ENCODE data around the gene PI4KA. TPM values are rescaled to one million over a fixed set of nuclear protein-coding genes. Genes with fewer than 3 reads are reported as not detected.
"Not testable (repeated sequence)": the region's sequence is repeated elsewhere in the genome, so short reads cannot be mapped to it uniquely, and the experiment has no call there.

The PI4KA gene
- total RNA-seq, 5 donors from 2014 or later (not counting 1 experiment from before 2014, with no cell fraction given), result 135 to 187 (median 143) TPM

DNA sequence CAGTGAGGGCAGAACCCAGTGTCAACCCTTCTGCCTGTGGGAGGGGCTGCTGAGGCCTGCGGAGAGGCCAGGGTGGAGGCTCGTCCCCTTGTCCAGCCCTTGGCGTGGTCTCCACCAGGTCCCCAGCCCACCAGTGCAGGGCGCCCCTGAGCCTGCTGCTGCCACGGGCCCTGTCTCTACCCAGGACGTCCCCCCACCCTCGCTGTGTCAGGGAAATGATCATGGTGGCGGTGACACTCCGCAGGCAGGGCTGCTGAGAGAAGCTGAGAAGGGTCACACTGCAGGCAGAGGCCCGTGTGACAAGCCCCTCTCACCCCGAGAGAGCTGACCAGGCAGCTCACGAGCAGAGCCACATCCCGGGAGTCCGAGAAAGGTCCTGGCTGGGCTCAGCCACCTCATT is 164.4 kb downstream of the PI4KA start:
- CTCF ChIA-PET; H3K9me3 Mint-ChIP-seq; H3K27ac ChIP-seq (ENCODE audit: low read length); H3K9me3 ChIP-seq; H3K4me3 Mint-ChIP-seq; POLR2A ChIA-PET; H3K36me3 Mint-ChIP-seq; H3K4me1 Mint-ChIP-seq; H3K4me3 ChIP-seq (ENCODE audit: control insufficient read depth in 1 of 2, extremely low read depth in 1 of 2, low read length in 1 of 2); H3K27me3 ChIP-seq (replicated peaks in 1 of 2; ENCODE audit: control insufficient read depth in 2 of 2, extremely low read depth in 1 of 2, insufficient read depth in 2 of 2, low read length in 1 of 2); H3K36me3 ChIP-seq (ENCODE audit: control insufficient read depth in 2 of 2, extremely low read depth in 1 of 2, insufficient read depth in 1 of 2, low read length in 1 of 2); H3K27ac Mint-ChIP-seq; H3K27me3 Mint-ChIP-seq; ATAC-seq (replicated peaks in 1 of 4); DNase-seq; H3K4me1 ChIP-seq (ENCODE audit: control insufficient read depth in 1 of 2, extremely low read depth in 1 of 2, insufficient read depth in 2 of 2, low read length in 2 of 2): not testable (repeated sequence)
- no CpG with 5 or more reads among the region's 14 CpGs for WGBS (ENCODE audit: insufficient coverage)

DNA sequence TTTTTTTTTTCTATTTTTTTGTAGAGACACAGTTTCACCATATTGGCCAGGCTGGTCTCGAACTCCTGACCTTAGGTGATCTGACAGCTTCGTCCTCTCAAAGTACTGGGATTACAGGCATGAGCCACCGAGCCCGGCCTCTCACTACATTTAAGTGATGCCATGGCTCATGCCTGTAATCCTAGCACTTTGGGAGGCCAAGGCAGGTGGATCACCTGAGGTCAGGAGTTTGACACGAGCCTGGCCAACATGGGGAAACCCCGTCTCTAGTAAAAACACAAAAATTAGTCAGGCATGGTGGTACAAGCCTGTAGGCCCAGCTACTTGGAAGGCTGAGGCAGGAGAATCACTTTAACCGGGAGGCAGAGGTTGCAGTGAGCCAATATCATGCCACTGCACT is 165.7 kb downstream of the PI4KA start:
- 90% methylated on average over 2 of the region's 7 CpGs for WGBS (ENCODE audit: insufficient coverage)
- ATAC-seq (replicated peaks in 1 of 4); H3K27ac Mint-ChIP-seq; H3K4me1 ChIP-seq (ENCODE audit: control insufficient read depth in 1 of 2, extremely low read depth in 1 of 2, insufficient read depth in 2 of 2, low read length in 2 of 2); H3K27me3 Mint-ChIP-seq; H3K9me3 ChIP-seq; H3K4me1 Mint-ChIP-seq; POLR2A ChIA-PET; H3K27ac ChIP-seq (ENCODE audit: low read length); CTCF ChIA-PET; H3K36me3 ChIP-seq (ENCODE audit: control insufficient read depth in 2 of 2, extremely low read depth in 1 of 2, insufficient read depth in 1 of 2, low read length in 1 of 2); H3K36me3 Mint-ChIP-seq; H3K27me3 ChIP-seq (replicated peaks in 1 of 2; ENCODE audit: control insufficient read depth in 2 of 2, extremely low read depth in 1 of 2, insufficient read depth in 2 of 2, low read length in 1 of 2); H3K4me3 ChIP-seq (ENCODE audit: control insufficient read depth in 1 of 2, extremely low read depth in 1 of 2, low read length in 1 of 2); H3K9me3 Mint-ChIP-seq; H3K4me3 Mint-ChIP-seq; DNase-seq: not testable (repeated sequence)

DNA sequence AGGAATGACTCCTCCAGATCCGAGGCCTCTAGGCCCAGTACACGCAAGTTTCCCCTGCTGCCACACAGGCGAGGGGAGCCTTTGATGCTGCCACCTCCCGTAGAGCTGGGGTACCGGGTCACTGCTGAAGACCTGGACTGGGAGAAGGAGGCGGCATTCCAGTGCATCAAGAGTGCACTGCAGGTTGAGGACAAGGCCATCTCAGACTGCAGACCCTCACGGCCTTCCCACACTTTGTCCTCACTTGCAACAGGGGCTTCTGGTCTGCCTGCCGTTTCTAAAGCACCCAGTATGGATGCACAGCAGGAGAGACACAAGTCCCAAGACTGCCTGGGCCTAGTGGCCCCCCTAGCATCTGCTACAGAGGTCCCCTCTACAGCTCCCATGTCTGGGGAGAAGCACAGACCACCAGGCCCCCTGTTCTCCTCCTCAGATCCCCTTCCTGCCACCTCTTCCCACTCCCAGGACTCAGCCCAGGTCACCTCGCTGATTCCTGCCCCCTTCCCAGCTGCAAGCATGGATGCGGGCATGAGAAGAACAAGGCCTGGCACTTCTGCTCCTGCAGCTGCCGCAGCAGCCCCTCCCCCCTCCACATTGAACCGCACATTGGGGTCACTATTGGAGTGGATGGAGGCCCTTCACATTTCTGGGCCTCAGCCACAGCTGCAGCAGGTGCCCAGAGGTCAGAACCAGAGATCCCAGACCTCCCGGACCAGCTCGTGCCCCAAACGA is 167.9 kb downstream of the PI4KA start:
- ATAC-seq (replicated peaks in 1 of 4); H3K27ac Mint-ChIP-seq; H3K4me1 ChIP-seq (ENCODE audit: control insufficient read depth in 1 of 2, extremely low read depth in 1 of 2, insufficient read depth in 2 of 2, low read length in 2 of 2); H3K36me3 ChIP-seq (ENCODE audit: control insufficient read depth in 2 of 2, extremely low read depth in 1 of 2, insufficient read depth in 1 of 2, low read length in 1 of 2); H3K27me3 ChIP-seq (replicated peaks in 1 of 2; ENCODE audit: control insufficient read depth in 2 of 2, extremely low read depth in 1 of 2, insufficient read depth in 2 of 2, low read length in 1 of 2); H3K4me3 Mint-ChIP-seq; CTCF ChIA-PET; POLR2A ChIA-PET; H3K27ac ChIP-seq (ENCODE audit: low read length); H3K27me3 Mint-ChIP-seq; H3K36me3 Mint-ChIP-seq; H3K9me3 Mint-ChIP-seq; H3K4me1 Mint-ChIP-seq; H3K9me3 ChIP-seq; H3K4me3 ChIP-seq (ENCODE audit: control insufficient read depth in 1 of 2, extremely low read depth in 1 of 2, low read length in 1 of 2); DNase-seq: not testable (repeated sequence)
- WGBS (ENCODE audit: insufficient coverage), result 89% methylated on average over 9 of the region's 15 CpGs

DNA sequence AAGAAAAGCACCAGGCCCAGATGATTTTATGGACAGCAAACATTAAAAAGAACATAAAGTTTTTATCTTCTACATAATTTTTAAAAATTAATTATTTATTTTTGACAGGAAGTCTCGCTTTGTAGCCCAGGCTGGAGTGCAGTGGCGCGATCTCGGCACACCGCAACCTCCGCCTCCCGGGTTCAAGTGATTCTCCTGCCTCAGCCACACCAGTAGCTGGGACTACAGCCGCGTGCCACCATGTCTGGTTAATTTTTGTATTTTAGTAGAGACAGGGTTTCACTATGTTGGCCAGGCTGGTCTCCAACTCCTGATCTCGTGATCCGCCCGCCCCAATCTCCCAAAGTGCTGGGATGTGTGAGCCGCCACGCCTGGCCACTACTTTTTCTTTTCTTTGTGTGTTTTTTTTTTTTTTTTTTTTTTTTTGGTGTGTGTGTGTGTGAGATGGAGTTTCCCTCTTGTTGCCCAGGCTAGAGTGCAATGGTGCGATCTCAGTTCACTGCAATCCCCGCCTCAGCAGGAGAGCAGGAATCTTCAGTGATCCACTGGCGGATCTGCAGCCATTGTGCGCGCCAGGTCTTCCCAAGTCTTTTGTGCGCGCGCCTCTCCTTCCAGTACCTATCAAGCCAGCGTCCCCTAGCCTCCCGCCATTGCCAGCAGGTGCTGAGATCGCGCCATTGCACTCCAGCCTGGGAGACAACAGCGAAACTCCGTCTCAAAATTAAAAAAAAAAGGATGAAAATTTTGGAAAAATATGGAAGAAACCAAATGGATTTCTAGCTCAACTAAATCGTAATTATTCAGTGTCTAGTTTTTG is 171.0 kb downstream of the PI4KA start:
- H3K27me3 ChIP-seq (replicated peaks in 1 of 2; ENCODE audit: control insufficient read depth in 2 of 2, extremely low read depth in 1 of 2, insufficient read depth in 2 of 2, low read length in 1 of 2); H3K4me1 Mint-ChIP-seq; POLR2A ChIA-PET; ATAC-seq (replicated peaks in 1 of 4); H3K27ac ChIP-seq (ENCODE audit: low read length); H3K27me3 Mint-ChIP-seq; H3K36me3 Mint-ChIP-seq; DNase-seq; H3K9me3 ChIP-seq; H3K4me3 ChIP-seq (ENCODE audit: control insufficient read depth in 1 of 2, extremely low read depth in 1 of 2, low read length in 1 of 2); H3K9me3 Mint-ChIP-seq; H3K4me1 ChIP-seq (ENCODE audit: control insufficient read depth in 1 of 2, extremely low read depth in 1 of 2, insufficient read depth in 2 of 2, low read length in 2 of 2); H3K36me3 ChIP-seq (ENCODE audit: control insufficient read depth in 2 of 2, extremely low read depth in 1 of 2, insufficient read depth in 1 of 2, low read length in 1 of 2); H3K27ac Mint-ChIP-seq; H3K4me3 Mint-ChIP-seq: not testable (repeated sequence)
- 85% methylated on average over 4 of the region's 29 CpGs for WGBS (ENCODE audit: insufficient coverage)
- CTCF ChIA-PET, result interaction anchor here (0.7 kb wide), 3 partner anchors 65 to 183 kb away, joined by 3 to 5 read pairs (median 4); no protein-coding TSS in a partner anchor

DNA sequence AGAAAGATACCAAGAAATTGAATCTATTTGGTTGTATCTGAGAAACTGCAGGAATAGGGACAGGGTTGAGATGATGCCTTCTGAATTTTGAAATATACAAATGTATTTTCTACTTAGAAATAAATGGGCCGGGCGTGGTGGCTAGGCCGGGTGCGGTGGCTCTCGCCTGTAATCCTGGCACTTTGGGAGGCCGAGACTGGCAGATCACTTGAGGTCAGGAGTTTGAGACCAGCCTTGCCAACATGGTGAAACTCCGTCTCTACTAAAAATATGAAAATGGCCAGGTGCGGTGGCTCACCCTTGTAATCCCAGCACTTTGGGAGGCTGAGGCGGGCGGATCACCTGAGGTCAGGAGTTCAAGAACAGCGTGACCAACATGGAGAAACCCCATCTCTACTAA is 172.8 kb downstream of the PI4KA start:
- H3K4me3 ChIP-seq (ENCODE audit: control insufficient read depth in 1 of 2, extremely low read depth in 1 of 2, low read length in 1 of 2); H3K27me3 ChIP-seq (replicated peaks in 1 of 2; ENCODE audit: control insufficient read depth in 2 of 2, extremely low read depth in 1 of 2, insufficient read depth in 2 of 2, low read length in 1 of 2); H3K4me1 ChIP-seq (ENCODE audit: control insufficient read depth in 1 of 2, extremely low read depth in 1 of 2, insufficient read depth in 2 of 2, low read length in 2 of 2); POLR2A ChIA-PET; DNase-seq; H3K27ac ChIP-seq (ENCODE audit: low read length); H3K4me1 Mint-ChIP-seq; H3K9me3 Mint-ChIP-seq; H3K36me3 ChIP-seq (ENCODE audit: control insufficient read depth in 2 of 2, extremely low read depth in 1 of 2, insufficient read depth in 1 of 2, low read length in 1 of 2); H3K27ac Mint-ChIP-seq; H3K4me3 Mint-ChIP-seq; H3K36me3 Mint-ChIP-seq; H3K27me3 Mint-ChIP-seq; CTCF ChIA-PET; ATAC-seq (replicated peaks in 1 of 4); H3K9me3 ChIP-seq: not testable (repeated sequence)
- 91% methylated on average over 6 of the region's 11 CpGs for WGBS (ENCODE audit: insufficient coverage)

DNA sequence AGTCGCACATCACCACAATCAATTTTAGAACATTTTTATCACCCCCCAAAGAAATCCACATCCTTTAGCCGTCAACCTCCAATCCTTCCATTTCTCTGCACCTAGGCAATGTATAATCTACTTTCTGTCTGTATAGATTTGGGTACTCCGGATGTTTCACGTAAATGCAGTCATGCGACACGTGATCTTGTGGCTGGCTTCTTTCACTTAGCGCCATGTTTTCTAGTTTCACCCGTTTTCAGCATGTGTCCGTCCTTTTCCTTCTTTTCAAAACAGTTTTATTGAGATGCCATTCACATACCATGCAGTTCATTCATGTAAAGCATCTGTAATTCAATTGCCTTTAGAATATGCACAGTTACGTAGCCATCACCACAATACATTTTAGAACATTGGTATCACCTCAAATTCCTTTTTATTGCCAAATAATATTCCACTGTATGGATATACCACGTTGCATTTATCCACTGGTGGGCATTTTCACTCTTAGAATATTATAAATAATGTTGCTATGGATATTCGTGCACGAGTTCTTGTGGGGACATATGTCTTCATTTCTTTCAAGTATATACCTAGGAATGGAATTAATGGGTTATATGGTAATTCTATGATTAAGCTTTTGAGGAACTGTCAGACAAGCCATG is 179.7 kb downstream of the PI4KA start:
- H3K4me3 Mint-ChIP-seq; H3K9me3 Mint-ChIP-seq; H3K9me3 ChIP-seq; H3K4me3 ChIP-seq (ENCODE audit: control insufficient read depth in 1 of 2, extremely low read depth in 1 of 2, low read length in 1 of 2); H3K4me1 ChIP-seq (ENCODE audit: control insufficient read depth in 1 of 2, extremely low read depth in 1 of 2, insufficient read depth in 2 of 2, low read length in 2 of 2); CTCF ChIA-PET; POLR2A ChIA-PET; H3K36me3 ChIP-seq (ENCODE audit: control insufficient read depth in 2 of 2, extremely low read depth in 1 of 2, insufficient read depth in 1 of 2, low read length in 1 of 2); H3K36me3 Mint-ChIP-seq; H3K27ac ChIP-seq (ENCODE audit: low read length); DNase-seq; H3K4me1 Mint-ChIP-seq; H3K27me3 ChIP-seq (replicated peaks in 1 of 2; ENCODE audit: control insufficient read depth in 2 of 2, extremely low read depth in 1 of 2, insufficient read depth in 2 of 2, low read length in 1 of 2); H3K27ac Mint-ChIP-seq; ATAC-seq (replicated peaks in 1 of 4): not testable (repeated sequence)
- H3K27me3 Mint-ChIP-seq, result peaks cover 15 to 25% of the 10 kb centered on the region in 2 donors
- no CpG with 5 or more reads among the region's 13 CpGs for WGBS (ENCODE audit: insufficient coverage)
